Measurements from ENCODE around the gene CHRNE. TPM values are rescaled to one million over a fixed set of nuclear protein-coding genes. Genes with fewer than 3 reads are reported as not detected.

Gene CHRNE
- total and polyA plus RNA-seq, 2 of the 13 experiments (the other 11 are each of a cell fraction or from before 2014, with no cell fraction given): 0.53 to 0.59 TPM

DNA sequence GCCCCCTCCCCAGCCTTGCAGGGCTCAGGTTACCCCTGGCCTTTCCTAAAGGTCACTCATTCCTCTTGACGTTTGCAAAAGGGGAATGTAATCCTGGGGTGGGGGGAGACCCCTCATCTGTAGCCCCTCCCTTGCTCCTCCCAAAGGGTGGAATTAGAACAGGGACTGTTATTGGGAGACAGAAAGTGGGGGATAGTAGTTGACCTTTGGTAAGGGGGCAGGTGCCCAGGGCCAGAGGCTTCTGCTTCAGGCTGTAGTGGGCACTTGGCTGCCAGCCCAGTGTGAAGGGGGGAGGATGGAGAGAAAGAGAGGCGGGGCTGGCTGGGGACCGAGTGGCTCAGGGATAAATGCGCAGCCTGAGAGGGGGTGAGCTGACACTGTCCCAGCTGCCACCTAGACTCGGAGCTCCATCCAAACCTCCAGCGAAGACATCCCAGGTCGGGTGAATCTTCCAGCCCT is 47.9 kb upstream of the CHRNE start, which contains the start of gene ENO3 (continued):
- TF ChIP-seq, protein P1, sequence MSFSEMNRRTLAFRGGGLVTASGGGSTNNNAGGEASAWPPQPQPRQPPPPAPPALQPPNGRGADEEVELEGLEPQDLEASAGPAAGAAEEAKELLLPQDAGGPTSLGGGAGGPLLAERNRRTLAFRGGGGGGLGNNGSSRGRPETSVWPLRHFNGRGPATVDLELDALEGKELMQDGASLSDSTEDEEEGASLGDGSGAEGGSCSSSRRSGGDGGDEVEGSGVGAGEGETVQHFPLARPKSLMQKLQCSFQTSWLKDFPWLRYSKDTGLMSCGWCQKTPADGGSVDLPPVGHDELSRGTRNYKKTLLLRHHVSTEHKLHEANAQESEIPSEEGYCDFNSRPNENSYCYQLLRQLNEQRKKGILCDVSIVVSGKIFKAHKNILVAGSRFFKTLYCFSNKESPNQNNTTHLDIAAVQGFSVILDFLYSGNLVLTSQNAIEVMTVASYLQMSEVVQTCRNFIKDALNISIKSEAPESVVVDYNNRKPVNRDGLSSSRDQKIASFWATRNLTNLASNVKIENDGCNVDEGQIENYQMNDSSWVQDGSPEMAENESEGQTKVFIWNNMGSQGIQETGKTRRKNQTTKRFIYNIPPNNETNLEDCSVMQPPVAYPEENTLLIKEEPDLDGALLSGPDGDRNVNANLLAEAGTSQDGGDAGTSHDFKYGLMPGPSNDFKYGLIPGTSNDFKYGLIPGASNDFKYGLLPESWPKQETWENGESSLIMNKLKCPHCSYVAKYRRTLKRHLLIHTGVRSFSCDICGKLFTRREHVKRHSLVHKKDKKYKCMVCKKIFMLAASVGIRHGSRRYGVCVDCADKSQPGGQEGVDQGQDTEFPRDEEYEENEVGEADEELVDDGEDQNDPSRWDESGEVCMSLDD (CRISPR knock-in tag; IDR thresholded peaks at IDR 0.05; ENCODE audit: borderline replicate concordance): peak; percentile 27; the same call in 1 of the 2 replicates
- TF ChIP-seq ZNF367 (CRISPR knock-in tag; IDR thresholded peaks at IDR 0.05; ENCODE audit: borderline replicate concordance) (no peak), EP300 (IDR thresholded peaks at IDR 0.05; ENCODE audit: low read depth in 2 of 2, low read length in 2 of 2) (peak in 1 of 2 experiments; percentile 47; a peak in 1 of 4 replicates), EP300 (CRISPR knock-in tag; IDR thresholded peaks at IDR 0.05; ENCODE audit: borderline replicate concordance) (no peak), RCOR2 (CRISPR knock-in tag; IDR thresholded peaks at IDR 0.05) (no peak)
- TF ChIP-seq, protein P2, sequence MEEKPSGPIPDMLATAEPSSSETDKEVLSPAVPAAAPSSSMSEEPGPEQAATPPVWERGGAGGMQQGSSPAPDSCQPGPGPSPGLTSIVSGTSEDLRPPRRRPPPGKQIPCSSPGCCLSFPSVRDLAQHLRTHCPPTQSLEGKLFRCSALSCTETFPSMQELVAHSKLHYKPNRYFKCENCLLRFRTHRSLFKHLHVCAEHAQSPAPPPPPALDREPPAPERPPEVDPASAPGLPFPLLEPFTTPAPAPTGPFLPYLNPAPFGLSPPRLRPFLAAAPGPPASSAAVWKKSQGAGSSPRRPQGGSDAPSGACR (CRISPR knock-in tag; IDR thresholded peaks at IDR 0.05): 0 out of 2 replicates have a peak, but pooled peaks have one; percentile 19
- TF ChIP-seq, protein P3, sequence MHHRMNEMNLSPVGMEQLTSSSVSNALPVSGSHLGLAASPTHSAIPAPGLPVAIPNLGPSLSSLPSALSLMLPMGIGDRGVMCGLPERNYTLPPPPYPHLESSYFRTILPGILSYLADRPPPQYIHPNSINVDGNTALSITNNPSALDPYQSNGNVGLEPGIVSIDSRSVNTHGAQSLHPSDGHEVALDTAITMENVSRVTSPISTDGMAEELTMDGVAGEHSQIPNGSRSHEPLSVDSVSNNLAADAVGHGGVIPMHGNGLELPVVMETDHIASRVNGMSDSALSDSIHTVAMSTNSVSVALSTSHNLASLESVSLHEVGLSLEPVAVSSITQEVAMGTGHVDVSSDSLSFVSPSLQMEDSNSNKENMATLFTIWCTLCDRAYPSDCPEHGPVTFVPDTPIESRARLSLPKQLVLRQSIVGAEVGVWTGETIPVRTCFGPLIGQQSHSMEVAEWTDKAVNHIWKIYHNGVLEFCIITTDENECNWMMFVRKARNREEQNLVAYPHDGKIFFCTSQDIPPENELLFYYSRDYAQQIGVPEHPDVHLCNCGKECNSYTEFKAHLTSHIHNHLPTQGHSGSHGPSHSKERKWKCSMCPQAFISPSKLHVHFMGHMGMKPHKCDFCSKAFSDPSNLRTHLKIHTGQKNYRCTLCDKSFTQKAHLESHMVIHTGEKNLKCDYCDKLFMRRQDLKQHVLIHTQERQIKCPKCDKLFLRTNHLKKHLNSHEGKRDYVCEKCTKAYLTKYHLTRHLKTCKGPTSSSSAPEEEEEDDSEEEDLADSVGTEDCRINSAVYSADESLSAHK (CRISPR knock-in tag; IDR thresholded peaks at IDR 0.05; ENCODE audit: borderline replicate concordance): no peak
- TF ChIP-seq, protein P4, sequence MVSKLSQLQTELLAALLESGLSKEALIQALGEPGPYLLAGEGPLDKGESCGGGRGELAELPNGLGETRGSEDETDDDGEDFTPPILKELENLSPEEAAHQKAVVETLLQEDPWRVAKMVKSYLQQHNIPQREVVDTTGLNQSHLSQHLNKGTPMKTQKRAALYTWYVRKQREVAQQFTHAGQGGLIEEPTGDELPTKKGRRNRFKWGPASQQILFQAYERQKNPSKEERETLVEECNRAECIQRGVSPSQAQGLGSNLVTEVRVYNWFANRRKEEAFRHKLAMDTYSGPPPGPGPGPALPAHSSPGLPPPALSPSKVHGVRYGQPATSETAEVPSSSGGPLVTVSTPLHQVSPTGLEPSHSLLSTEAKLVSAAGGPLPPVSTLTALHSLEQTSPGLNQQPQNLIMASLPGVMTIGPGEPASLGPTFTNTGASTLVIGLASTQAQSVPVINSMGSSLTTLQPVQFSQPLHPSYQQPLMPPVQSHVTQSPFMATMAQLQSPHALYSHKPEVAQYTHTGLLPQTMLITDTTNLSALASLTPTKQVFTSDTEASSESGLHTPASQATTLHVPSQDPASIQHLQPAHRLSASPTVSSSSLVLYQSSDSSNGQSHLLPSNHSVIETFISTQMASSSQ (IDR thresholded peaks at IDR 0.05; ENCODE audit: low read depth): no peak
- TF ChIP-seq, protein P4 (CRISPR knock-in tag; IDR thresholded peaks at IDR 0.05; ENCODE audit: borderline replicate concordance): peak; percentile 49; the same call in 1 of the 2 replicates
- TF ChIP-seq, protein P5, sequence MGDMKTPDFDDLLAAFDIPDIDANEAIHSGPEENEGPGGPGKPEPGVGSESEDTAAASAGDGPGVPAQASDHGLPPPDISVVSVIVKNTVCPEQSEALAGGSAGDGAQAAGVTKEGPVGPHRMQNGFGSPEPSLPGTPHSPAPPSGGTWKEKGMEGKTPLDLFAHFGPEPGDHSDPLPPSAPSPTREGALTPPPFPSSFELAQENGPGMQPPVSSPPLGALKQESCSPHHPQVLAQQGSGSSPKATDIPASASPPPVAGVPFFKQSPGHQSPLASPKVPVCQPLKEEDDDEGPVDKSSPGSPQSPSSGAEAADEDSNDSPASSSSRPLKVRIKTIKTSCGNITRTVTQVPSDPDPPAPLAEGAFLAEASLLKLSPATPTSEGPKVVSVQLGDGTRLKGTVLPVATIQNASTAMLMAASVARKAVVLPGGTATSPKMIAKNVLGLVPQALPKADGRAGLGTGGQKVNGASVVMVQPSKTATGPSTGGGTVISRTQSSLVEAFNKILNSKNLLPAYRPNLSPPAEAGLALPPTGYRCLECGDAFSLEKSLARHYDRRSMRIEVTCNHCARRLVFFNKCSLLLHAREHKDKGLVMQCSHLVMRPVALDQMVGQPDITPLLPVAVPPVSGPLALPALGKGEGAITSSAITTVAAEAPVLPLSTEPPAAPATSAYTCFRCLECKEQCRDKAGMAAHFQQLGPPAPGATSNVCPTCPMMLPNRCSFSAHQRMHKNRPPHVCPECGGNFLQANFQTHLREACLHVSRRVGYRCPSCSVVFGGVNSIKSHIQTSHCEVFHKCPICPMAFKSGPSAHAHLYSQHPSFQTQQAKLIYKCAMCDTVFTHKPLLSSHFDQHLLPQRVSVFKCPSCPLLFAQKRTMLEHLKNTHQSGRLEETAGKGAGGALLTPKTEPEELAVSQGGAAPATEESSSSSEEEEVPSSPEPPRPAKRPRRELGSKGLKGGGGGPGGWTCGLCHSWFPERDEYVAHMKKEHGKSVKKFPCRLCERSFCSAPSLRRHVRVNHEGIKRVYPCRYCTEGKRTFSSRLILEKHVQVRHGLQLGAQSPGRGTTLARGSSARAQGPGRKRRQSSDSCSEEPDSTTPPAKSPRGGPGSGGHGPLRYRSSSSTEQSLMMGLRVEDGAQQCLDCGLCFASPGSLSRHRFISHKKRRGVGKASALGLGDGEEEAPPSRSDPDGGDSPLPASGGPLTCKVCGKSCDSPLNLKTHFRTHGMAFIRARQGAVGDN (CRISPR knock-in tag; IDR thresholded peaks at IDR 0.05): peak; percentile 57
- TF ChIP-seq, protein P6, sequence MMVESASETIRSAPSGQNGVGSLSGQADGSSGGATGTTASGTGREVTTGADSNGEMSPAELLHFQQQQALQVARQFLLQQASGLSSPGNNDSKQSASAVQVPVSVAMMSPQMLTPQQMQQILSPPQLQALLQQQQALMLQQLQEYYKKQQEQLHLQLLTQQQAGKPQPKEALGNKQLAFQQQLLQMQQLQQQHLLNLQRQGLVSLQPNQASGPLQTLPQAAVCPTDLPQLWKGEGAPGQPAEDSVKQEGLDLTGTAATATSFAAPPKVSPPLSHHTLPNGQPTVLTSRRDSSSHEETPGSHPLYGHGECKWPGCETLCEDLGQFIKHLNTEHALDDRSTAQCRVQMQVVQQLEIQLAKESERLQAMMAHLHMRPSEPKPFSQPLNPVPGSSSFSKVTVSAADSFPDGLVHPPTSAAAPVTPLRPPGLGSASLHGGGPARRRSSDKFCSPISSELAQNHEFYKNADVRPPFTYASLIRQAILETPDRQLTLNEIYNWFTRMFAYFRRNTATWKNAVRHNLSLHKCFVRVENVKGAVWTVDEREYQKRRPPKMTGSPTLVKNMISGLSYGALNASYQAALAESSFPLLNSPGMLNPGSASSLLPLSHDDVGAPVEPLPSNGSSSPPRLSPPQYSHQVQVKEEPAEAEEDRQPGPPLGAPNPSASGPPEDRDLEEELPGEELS (CRISPR knock-in tag; IDR thresholded peaks at IDR 0.05): peak; percentile 31; the same call in 1 of the 2 replicates
